ENCODE data around the gene ABLIM3. TPM values are rescaled to one million over a fixed set of nuclear protein-coding genes. Genes with fewer than 3 reads are reported as not detected.

ABLIM3 gene
- total and polyA plus RNA-seq, 2 of the 8 experiments (the other 6 are each of a cell fraction or from before 2014, with no cell fraction given) = 0.36 to 0.56 TPM

DNA sequence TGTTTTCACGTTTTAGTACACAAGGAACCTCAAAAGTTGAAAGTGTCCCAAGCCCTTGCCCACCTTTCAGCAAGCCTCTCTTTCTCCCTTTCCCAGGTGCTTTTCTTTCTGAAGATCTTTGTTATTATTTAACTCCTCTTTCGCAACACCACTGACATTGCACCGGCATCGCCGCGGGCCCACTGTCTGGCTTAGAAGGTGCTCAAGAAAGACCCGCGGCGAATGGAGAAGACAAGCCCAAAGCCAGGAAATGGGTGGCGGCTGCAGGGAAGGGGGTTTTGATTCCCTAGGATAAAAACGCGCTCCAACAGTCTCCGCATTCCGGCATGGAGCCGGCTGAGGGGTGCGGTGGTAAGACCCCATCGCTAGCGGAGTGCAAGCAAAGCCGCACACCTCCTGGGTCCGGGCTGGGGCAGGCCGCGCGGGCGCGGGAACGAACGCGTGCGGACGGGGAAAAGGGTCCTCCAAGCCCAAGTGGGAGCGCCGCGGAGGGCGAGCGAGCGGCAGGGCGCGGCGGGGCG is 130.0 kb downstream of the ABLIM3 start:
- FAIRE-seq (no peak), DNase-seq (ENCODE audit: low read depth in 1 of 2, low spot score in 2 of 2) (peak in 1 of 2 experiments; percentile 82)
- Histone ChIP-seq H3K4me2 (ENCODE audit: insufficient read depth in 1 of 2, low read depth in 2 of 2, low read length in 2 of 2) (peak overlapping the region; percentile 89 to 97), H3K9ac (replicated peaks in 1 of 4; ENCODE audit: extremely low read depth in 1 of 4, low read depth in 3 of 4, low read length in 3 of 4) (no peak overlapping the region), H3K79me1 (ENCODE audit: low read depth, low read length) (no peaks in the 10 kb centered on the region), H2BK12ac (ENCODE audit: low read depth, low read length) (no peak overlapping the region), H3K23ac (ENCODE audit: insufficient read length) (no peak overlapping the region), H3K14ac (ENCODE audit: insufficient read length) (no peak overlapping the region), H2BK120ac (replicated peaks; ENCODE audit: low read depth, low read length) (no peak overlapping the region), H2AFZ (ENCODE audit: low read length) (peak overlapping the region; percentile 9; the same call in 1 of the 2 replicates), H3K4me1 (replicated peaks in 1 of 4; ENCODE audit: control insufficient read depth in 3 of 4, insufficient read depth in 4 of 4, low read length in 3 of 4) (peaks cover 7 to 8% (median 7%) of the 10 kb centered on the region in 4 experiments; a peak in 5 of 7 replicates), H4K91ac (replicated peaks; ENCODE audit: insufficient read length, low read length) (peak overlapping the region; percentile 16), H3K27ac (ENCODE audit: low read depth, low read length) (no peak overlapping the region), H3K56ac (replicated peaks; ENCODE audit: insufficient read length, low read depth, low read length) (no peak overlapping the region), H3K27me3 (replicated peaks in 1 of 4; ENCODE audit: control insufficient read depth in 3 of 4, extremely low read depth in 1 of 4, insufficient read depth in 3 of 4, low read length in 3 of 4) (peaks cover 8 to 31% (median 20%) of the 10 kb centered on the region in 4 experiments), H2BK20ac (ENCODE audit: low read length) (no peak overlapping the region), H3K36me3 (ENCODE audit: control insufficient read depth in 2 of 4, insufficient read depth in 4 of 4, low read length in 3 of 4) (no peaks in the 10 kb centered on the region), H3K23me2 (ENCODE audit: low read depth, low read length) (peaks cover 8% of the 10 kb centered on the region; the same call in 1 of the 2 replicates), H3K79me2 (ENCODE audit: control insufficient read depth in 1 of 2, insufficient read depth in 2 of 2, low read length in 2 of 2) (no peaks in the 10 kb centered on the region), H2BK5ac (ENCODE audit: low read depth, low read length) (no peak overlapping the region), H3K18ac (ENCODE audit: extremely low read depth, low read length) (peak overlapping the region; percentile 43), H3K4me3 (ENCODE audit: extremely low read depth in 1 of 4, insufficient read depth in 2 of 4, low read depth in 3 of 4, low read length in 4 of 4) (peak overlapping the region; percentile 70 to 79 (median 71)), H2BK15ac (ENCODE audit: low read length) (0 out of 2 replicates have a peak overlapping the region, but pooled peaks have one; percentile 61), H4K20me1 (replicated peaks in 1 of 2; ENCODE audit: control insufficient read depth in 1 of 2, insufficient read depth in 2 of 2, low read length in 2 of 2) (peaks cover 0 to 3% of the 10 kb centered on the region in 2 experiments), H3K9me3 (ENCODE audit: insufficient read depth in 2 of 2, low read depth in 1 of 2, low read length in 1 of 2) (no peaks in the 10 kb centered on the region), H4K8ac (ENCODE audit: extremely low read depth, insufficient read depth, low read length) (peak overlapping the region; percentile 65), H2AK5ac (ENCODE audit: low read depth, low read length) (no peak overlapping the region), H4K5ac (ENCODE audit: insufficient read length, low read depth, low read length) (no peak overlapping the region), H3K4ac (replicated peaks; ENCODE audit: insufficient read length, low read depth, low read length) (no peak overlapping the region)
- 2% methylated on average over 40 of the region's 40 CpGs; no CpG with 5 or more reads in 1 of the 2 experiments for WGBS, 2 experiments (ENCODE audit: extremely low coverage in 1 of 2, insufficient coverage in 1 of 2, insufficient read length in 1 of 2, insufficient replicate concordance in 2 of 2, low coverage in 1 of 2, low lambda C conversion rate in 2 of 2, missing lambda C conversion rate in 1 of 2)
- ChIA-PET POLR2A (ENCODE audit: partially characterized antibody) (no interaction called here), CTCF (ENCODE audit: partially characterized antibody) (interaction anchor here (0.9 to 2.4 kb wide), 2 partner anchors 28 to 146 kb away, joined by 6 to 10 read pairs; no protein-coding TSS in a partner anchor)
- TF ChIP-seq SP1 (IDR thresholded peaks at IDR 0.05; ENCODE audit: low read depth, low read length) (0 out of 2 replicates have a peak, but pooled peaks have one; percentile 9), JUND (IDR thresholded peaks at IDR 0.05; ENCODE audit: low read length) (no peak), SIN3A (conservative IDR thresholded peaks at IDR 0.05 in 1 of 2, IDR thresholded peaks at IDR 0.05 in 1 of 2; ENCODE audit: low read depth in 1 of 2, low read length in 2 of 2) (peak in 1 of 2 experiments; percentile 31; a peak in 1 of 4 replicates), SUZ12 (IDR thresholded peaks at IDR 0.05; ENCODE audit: low read length) (peak; percentile 19), TBP (IDR thresholded peaks at IDR 0.05; ENCODE audit: low read depth, low read length) (0 out of 2 replicates have a peak, but pooled peaks have one; percentile 36), KDM1A (IDR thresholded peaks at IDR 0.05; ENCODE audit: borderline replicate concordance, low read length) (no peak)
